ENCODE data around the gene THEMIS.
"Not testable (repeated sequence)": the region's sequence is repeated elsewhere in the genome, so short reads cannot be mapped to it uniquely, and the experiment has no call there.

THEMIS gene

DNA sequence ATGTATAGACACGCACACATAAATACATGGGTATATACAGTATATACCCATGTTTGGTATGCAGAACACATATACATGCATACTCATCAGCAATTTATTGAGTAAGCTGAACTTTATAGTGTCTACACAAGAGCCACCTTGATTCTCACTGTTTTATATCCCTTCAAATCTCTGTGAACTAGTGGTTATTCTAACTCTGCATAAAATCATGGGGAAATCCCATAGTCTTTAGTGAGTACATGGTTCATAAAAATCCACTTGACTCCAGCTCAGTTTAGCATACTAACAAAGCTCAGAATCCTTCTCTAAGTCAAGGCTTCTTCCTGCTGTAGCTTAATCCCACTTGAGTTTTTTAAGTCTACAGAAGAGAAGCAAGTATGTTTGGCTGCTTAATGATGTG is 104.1 kb downstream of the THEMIS start:
- no peak for DNase-seq (ENCODE audit: low read depth in 3 of 3)

- no peak for DNase-seq (ENCODE audit: low read depth in 3 of 3)
These were observed 106.5 kb downstream of the THEMIS start for GRCh38 chr6:127794405-127794804.

GRCh38 chr6:127793396-127793795 is 107.5 kb downstream of the THEMIS start:
- no peak for DNase-seq (ENCODE audit: low read depth in 3 of 3)

GRCh38 chr6:127792616-127793015 is 108.2 kb downstream of the THEMIS start:
- DNase-seq (ENCODE audit: low read depth in 3 of 3) = no peak

GRCh38 chr6:127791779-127792528 is 108.9 kb downstream of the THEMIS start:
- no peak for DNase-seq (ENCODE audit: low read depth in 3 of 3)

DNA sequence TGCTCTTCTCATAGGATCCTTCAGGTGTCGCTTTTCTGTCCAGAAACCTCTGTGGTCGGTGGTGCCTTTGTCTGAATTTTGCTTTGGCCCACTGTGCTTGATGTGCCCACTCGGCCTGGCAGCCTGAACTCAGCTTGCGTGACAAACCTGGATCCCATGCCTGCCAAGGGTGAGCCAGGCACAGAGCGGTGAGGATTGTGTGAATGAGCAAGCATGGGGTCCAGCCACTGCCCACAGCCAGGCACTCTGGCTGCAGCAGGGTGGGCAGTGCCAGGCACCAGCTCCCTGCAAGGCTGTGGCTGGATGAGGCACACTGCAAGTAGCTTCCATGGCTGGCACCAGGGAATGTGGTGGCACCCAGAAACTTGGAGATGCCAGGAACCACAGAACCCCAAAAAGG is 110.3 kb downstream of the THEMIS start:
- DNase-seq (ENCODE audit: low read depth in 3 of 3) = no peak

- DNase-seq (ENCODE audit: low read depth in 3 of 3) = no peak
These were observed 114.7 kb downstream of the THEMIS start for GRCh38 chr6:127786109-127786508.

DNA sequence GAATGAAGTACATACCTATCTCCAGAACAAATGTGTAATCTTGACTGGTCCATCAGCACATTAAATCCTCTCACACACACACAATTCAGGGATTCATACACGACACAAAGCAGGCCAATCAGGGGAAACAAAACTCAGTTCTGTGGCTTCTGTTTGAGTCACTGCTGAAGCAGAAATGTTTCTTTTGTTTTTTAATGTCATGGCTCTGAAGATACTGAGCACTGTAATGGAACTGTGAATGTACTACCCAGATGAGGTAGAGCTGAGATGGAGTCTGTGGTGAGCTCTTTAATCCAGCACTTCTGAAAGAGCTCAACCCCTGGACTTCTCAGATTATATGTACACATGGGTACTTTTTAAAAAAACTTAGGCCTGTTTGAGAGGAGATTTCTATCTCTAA is 116.4 kb downstream of the THEMIS start:
- DNase-seq (ENCODE audit: low read depth in 3 of 3) = no peak

- DNase-seq (ENCODE audit: low read depth in 3 of 3) = not testable (repeated sequence)
These were observed 119.1 kb downstream of the THEMIS start for GRCh38 chr6:127781636-127782272.

- no peak for DNase-seq (ENCODE audit: low read depth in 3 of 3)
These were observed 124.5 kb downstream of the THEMIS start for GRCh38 chr6:127776320-127776719.

- no peak for DNase-seq (ENCODE audit: low read depth in 3 of 3)
These were observed 125.5 kb downstream of the THEMIS start for GRCh38 chr6:127775371-127775770.

DNA sequence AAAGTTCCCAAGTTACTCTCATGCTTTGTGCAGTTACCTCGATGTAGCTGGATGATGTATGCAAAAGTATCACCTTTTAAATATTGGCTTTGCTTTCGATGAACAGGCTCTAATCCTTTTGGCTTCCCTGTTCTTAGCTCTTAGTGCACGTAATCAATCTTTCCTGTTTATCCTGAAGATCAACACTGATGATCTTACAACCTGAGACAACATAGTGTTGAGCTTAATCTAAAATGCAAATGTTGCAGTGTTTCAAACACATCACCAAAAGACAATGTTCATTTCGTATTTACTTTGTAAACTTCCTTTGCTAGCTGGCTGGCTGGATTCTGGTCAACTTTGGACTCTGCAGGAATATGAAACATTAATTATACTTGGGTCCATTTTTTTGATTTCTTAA is 132.1 kb downstream of the THEMIS start:
- DNase-seq (ENCODE audit: low read depth in 3 of 3) = no peak

DNA sequence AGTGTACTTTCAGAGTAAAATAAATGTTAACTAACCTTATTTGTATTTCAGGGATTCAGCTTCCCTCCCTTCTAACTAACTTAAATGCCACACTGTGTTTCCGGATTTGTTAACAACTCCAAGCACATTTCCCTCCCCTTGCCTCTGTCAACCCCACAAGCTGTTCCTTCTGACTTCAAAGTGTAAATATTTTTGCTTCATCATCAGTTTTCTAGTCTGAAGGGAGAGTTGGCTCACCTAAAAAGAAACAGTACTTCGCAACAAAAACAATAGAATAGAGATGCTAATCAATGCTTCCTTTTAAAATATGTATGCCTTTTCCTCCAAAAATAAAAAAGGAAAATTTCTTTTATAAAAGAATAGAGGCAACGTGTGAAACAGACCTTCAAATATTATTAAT is 132.6 kb downstream of the THEMIS start:
- no peak for DNase-seq (ENCODE audit: low read depth in 3 of 3)

DNA sequence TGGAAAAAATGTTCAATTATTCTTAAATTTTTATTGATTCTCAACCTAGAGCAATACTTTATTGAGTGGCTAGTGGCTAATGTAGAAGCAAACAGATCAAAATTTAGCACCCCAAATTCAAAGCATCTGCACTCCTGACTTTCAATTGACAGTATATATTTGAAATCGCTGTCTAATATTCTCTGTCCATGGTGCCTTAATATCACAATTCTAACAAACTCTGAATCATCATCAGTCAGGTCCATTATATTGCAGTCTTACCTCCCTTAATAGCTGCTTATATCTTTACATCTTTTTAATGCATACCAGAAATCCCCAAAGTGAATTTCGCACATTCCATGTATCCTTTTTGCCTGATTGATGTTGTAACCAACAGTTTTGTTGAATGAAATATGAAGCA is 134.9 kb downstream of the THEMIS start:
- DNase-seq (ENCODE audit: low read depth in 3 of 3) = no peak

DNA sequence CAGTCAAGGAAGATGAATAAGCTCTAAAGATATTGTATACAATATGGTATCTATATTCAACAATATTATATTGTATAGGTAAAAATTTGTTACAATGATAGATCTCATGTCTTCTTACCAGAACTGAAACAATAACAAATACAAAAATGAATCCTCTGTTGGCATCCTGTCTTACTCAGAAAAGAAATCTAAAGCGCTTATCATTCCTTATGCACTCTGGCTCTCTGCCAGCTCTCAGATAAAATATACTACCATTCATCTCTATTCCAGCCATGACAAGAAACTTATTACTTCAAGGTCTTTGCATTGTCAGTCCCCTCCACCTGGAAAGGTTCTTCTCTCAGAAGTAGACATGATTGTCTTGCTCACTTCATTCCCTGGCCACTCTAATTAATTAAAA is 138.6 kb downstream of the THEMIS start:
- no peak for DNase-seq (ENCODE audit: low read depth in 3 of 3)

GRCh38 chr6:127761084-127761483 is 139.8 kb downstream of the THEMIS start:
- no peak for DNase-seq (ENCODE audit: low read depth in 3 of 3)

DNA sequence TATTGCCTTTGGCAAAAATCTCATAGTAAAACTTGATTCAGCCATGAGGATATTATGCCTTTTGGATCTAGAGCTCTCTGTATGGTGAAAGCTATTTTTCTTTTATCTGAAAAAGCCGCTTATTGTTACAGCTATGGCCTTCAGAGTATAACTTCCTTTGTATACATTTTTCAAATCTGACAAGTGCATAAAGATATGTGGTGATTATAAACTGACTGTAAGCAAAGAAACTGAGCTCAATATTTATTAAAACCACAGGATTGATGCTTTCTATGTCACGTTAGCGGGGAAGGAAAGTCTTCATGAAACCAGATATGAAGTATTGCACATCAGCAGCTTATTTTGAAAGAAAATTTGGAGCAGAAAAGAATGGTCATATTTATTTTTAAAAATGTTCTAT is 151.8 kb downstream of the THEMIS start:
- DNase-seq (ENCODE audit: low read depth in 3 of 3) = no peak

DNA sequence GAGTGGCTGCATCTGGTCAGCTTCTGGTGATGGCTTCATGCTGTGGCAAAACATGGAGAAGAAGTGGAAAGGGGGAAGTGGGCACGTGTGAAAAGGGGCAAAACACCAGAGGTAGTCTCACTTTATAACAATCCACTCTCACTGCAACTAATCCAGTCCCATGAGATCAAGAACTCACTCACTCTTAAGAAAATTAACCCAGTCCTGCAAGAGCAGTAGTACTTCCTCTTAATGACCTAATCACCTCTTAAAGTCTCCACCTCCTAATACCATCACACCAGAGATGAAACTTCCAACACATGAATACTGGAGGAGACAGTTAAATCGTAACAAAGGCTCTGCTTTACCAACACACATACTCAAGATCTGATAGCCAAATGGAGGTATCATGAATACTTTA is 152.6 kb downstream of the THEMIS start:
- no peak for DNase-seq (ENCODE audit: low read depth in 3 of 3)

DNA sequence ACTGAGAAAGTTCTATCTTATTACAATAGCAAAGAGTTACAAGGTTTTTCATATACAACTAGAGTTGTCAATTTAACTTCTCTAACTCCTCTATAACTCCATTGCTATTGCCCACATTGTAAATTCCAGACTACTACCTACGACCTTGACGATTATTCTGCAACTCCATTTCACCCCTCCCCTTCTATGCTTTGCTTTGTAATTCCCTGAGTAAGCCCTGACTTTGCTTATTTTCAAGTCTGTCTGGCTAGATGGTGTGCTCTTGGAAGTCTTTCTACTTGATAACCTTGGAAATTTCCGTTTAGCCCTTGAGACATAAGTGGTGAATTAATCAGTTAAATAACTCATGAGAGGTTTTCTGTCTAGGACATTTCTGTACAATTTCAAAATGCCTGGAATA is 162.4 kb downstream of the THEMIS start:
- DNase-seq (ENCODE audit: low read depth in 3 of 3) = no peak

GRCh38 chr6:127737768-127738167 is 163.1 kb downstream of the THEMIS start:
- no peak for DNase-seq (ENCODE audit: low read depth in 3 of 3)

- DNase-seq (ENCODE audit: low read depth in 3 of 3) = peak in 2 of 3 donors; percentile 10 to 22
These were observed 163.8 kb downstream of the THEMIS start for GRCh38 chr6:127737009-127737486.

DNA sequence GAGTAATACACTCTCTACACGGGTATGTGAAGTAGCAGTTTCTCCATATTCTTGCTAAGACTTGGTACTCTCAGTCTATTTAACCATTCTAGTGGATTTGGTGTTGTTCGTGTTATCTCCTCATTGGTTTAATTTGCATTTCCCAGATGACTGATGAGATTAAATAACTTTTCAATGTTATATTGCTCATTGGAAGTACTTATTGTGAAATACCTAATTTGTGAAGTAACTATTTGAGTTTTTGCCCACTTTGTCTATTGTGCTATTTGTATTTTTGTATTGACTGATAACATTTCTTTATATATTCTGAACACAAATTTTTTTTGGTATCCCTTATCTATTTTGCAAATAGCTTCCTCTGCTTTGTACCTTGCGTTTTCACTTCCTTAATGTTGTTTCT is 167.9 kb downstream of the THEMIS start:
- DNase-seq (ENCODE audit: low read depth in 3 of 3) = no peak

GRCh38 chr6:127727260-127727953 is 173.5 kb downstream of the THEMIS start:
- no peak for DNase-seq (ENCODE audit: low read depth in 3 of 3)

Data from stimulated activated CD4-positive, alpha-beta T cell treated with anti-CD3 and anti-CD28 coated beads, TNF-alpha, amount 100 ng/mL, for 48 hours (primary cell).